Ishikawa (cell line): Measurements from ENCODE around the gene TGM2.
A peak's percentile ranks its signal among the peaks of the same experiment; 100 is the strongest.

Experiments used
- CEBPB ChIP-seq: IDR thresholded peaks from 2 replicates; pipeline ENCODE4 v1.6.1; 2012
- CREB1 ChIP-seq: IDR thresholded peaks from 2 replicates; pipeline ENCODE4 v1.6.1; 2012; ENCODE audit warnings: low read depth
- EGR1 ChIP-seq: IDR thresholded peaks from 2 replicates; pipeline ENCODE4 v1.6.1; 2012
- EP300 ChIP-seq: IDR thresholded peaks from 2 replicates; pipeline ENCODE4 v1.6.1; 2012; ENCODE audit warnings: borderline replicate concordance
- FOXM1 ChIP-seq: IDR thresholded peaks from 2 replicates; pipeline ENCODE4 v1.6.1; 2012; ENCODE audit warnings: low read depth, borderline replicate concordance
- MAX ChIP-seq: IDR thresholded peaks from 2 replicates; pipeline ENCODE4 v1.6.1; 2012
- NFIC ChIP-seq: IDR thresholded peaks from 2 replicates; pipeline ENCODE4 v1.6.1; 2012
- RAD21 ChIP-seq: IDR thresholded peaks from 2 replicates; pipeline ENCODE4 v1.6.1; 2012; ENCODE audit warnings: low read depth
- TAF1 ChIP-seq: IDR thresholded peaks from 2 replicates; pipeline ENCODE4 v1.6.1; 2012; ENCODE audit warnings: low read depth, mild to moderate bottlenecking
- TCF12 ChIP-seq: IDR thresholded peaks from 2 replicates; pipeline ENCODE4 v1.6.1; 2012; ENCODE audit warnings: low read depth
- TEAD4 ChIP-seq: IDR thresholded peaks from 2 replicates; pipeline ENCODE4 v1.6.1; 2012
- YY1 ChIP-seq: IDR thresholded peaks from 2 replicates; pipeline ENCODE4 v1.6.1; 2012; ENCODE audit warnings: low read depth
- ZBTB7A ChIP-seq: IDR thresholded peaks from 2 replicates; pipeline ENCODE4 v1.6.1; 2012; ENCODE audit warnings: low read depth
- TF ChIP-seq, protein P1 (sequence below): IDR thresholded peaks from 2 replicates; pipeline ENCODE4 v1.6.1; 2012; ENCODE audit warnings: low read depth, mild to moderate bottlenecking
- TF ChIP-seq, protein P2 (sequence below): IDR thresholded peaks from 2 replicates; pipeline ENCODE4 v1.6.1; 2012

TGM2 gene

GRCh38 chr20:38137441-38138037 lies 27.5 kb downstream of the TGM2 start:
- TF ChIP-seq CREB1 (no peak), NFIC (no peak)
- TF ChIP-seq, protein P1, sequence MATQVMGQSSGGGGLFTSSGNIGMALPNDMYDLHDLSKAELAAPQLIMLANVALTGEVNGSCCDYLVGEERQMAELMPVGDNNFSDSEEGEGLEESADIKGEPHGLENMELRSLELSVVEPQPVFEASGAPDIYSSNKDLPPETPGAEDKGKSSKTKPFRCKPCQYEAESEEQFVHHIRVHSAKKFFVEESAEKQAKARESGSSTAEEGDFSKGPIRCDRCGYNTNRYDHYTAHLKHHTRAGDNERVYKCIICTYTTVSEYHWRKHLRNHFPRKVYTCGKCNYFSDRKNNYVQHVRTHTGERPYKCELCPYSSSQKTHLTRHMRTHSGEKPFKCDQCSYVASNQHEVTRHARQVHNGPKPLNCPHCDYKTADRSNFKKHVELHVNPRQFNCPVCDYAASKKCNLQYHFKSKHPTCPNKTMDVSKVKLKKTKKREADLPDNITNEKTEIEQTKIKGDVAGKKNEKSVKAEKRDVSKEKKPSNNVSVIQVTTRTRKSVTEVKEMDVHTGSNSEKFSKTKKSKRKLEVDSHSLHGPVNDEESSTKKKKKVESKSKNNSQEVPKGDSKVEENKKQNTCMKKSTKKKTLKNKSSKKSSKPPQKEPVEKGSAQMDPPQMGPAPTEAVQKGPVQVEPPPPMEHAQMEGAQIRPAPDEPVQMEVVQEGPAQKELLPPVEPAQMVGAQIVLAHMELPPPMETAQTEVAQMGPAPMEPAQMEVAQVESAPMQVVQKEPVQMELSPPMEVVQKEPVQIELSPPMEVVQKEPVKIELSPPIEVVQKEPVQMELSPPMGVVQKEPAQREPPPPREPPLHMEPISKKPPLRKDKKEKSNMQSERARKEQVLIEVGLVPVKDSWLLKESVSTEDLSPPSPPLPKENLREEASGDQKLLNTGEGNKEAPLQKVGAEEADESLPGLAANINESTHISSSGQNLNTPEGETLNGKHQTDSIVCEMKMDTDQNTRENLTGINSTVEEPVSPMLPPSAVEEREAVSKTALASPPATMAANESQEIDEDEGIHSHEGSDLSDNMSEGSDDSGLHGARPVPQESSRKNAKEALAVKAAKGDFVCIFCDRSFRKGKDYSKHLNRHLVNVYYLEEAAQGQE, result no peak

GRCh38 chr20:38136421-38137245 lies 28.4 kb downstream of the TGM2 start:
- TF ChIP-seq CEBPB (no peak), TEAD4 (no peak)

GRCh38 chr20:38135651-38136420 lies 29.2 kb downstream of the TGM2 start:
- TF ChIP-seq ZBTB7A (no peak), NFIC (no peak), TCF12 (no peak), CEBPB (no peak), MAX (no peak), YY1 (no peak), TEAD4 (no peak)

- no peak for TF ChIP-seq MAX
Observed at GRCh38 chr20:38135271-38135650, 29.8 kb downstream of the TGM2 start.

GRCh38 chr20:38134427-38135270 lies 30.4 kb downstream of the TGM2 start:
- TF ChIP-seq RAD21 (peak; percentile 28; the same call in 1 of the 2 replicates), TCF12 (peak; percentile 62), NFIC (peak; percentile 89), TEAD4 (peak; percentile 72), YY1 (no peak), TAF1 (no peak), ZBTB7A (no peak), EP300 (peak; percentile 75), MAX (0 out of 2 replicates have a peak, but pooled peaks have one; percentile 46)

GRCh38 chr20:38133680-38134426 lies 31.2 kb downstream of the TGM2 start:
- TF ChIP-seq FOXM1, result no peak

DNA sequence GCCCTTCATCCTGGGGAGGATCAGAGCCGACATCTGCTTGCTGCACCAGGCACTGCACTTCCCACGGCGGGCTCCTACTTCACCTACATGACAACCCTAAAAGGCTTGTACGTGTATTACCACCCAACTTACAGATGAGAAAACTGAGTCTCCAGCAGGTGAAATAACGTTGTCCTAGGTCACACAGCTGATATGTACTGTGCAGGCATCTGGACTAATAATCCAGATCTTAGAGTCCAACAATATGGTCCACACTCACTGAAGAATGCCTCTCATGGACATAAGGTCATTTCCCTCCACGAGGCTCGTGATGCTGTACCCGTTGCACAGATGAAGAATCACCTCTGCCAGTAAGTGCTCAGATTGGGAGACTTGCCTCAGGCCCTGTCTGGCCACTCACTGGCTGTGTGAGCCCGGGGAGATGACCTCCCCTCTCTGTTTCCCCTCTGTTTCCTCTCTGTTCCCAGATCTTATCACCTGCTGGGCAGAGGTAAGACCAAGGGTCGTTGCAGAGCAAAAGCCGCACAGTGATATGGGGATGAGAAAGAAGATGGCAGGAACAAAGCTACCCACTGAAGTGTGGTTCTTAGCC lies 32.1 kb downstream of the TGM2 start:
- TF ChIP-seq CEBPB (no peak), EP300 (no peak), YY1 (no peak), NFIC (no peak), FOXM1 (no peak), TCF12 (no peak), MAX (no peak), ZBTB7A (no peak), EGR1 (no peak), TAF1 (no peak), CREB1 (no peak), TEAD4 (no peak), RAD21 (no peak)
- TF ChIP-seq, protein P1, result no peak
- TF ChIP-seq, protein P2, sequence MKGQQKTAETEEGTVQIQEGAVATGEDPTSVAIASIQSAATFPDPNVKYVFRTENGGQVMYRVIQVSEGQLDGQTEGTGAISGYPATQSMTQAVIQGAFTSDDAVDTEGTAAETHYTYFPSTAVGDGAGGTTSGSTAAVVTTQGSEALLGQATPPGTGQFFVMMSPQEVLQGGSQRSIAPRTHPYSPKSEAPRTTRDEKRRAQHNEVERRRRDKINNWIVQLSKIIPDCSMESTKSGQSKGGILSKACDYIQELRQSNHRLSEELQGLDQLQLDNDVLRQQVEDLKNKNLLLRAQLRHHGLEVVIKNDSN, result no peak
